ENCODE measurements around the gene CHST11. TPM values are rescaled to one million over a fixed set of nuclear protein-coding genes. Genes with fewer than 3 reads are reported as not detected.
A peak's percentile ranks its signal among the peaks of the same experiment; 100 is the strongest.

Gene CHST11
- total and polyA plus RNA-seq, 9 of the 15 experiments (the other 6 are each of a cell fraction or from before 2014, with no cell fraction given): 2.3 to 38.7 (median 15.0) TPM

GRCh38 chr12:104792570-104792969 is 335.8 kb downstream of the CHST11 start (continued):
- no peak for TF ChIP-seq RREB1 (CRISPR knock-in tag; IDR thresholded peaks at IDR 0.05)
- no peak for TF ChIP-seq ZNF780A (CRISPR knock-in tag; IDR thresholded peaks at IDR 0.05)
- TF ChIP-seq HBP1 (CRISPR knock-in tag; IDR thresholded peaks at IDR 0.05): no peak
- TF ChIP-seq E2F6 (IDR thresholded peaks at IDR 0.05; ENCODE audit: borderline replicate concordance in 1 of 2, extremely low read depth in 1 of 2, insufficient read depth in 1 of 2, insufficient read length in 1 of 2, low read depth in 1 of 2, low read length in 1 of 2, poor library complexity in 1 of 2, severe bottlenecking in 1 of 2): no peak
- no peak for TF ChIP-seq CBX5 (IDR thresholded peaks at IDR 0.05; ENCODE audit: borderline replicate concordance, low read depth)
- TF ChIP-seq ZBTB34 (CRISPR knock-in tag; IDR thresholded peaks at IDR 0.05): no peak
- no peak for TF ChIP-seq ZBTB49 (CRISPR knock-in tag; IDR thresholded peaks at IDR 0.05; ENCODE audit: borderline replicate concordance)
- TF ChIP-seq RAD21 (CRISPR knock-in tag; conservative IDR thresholded peaks at IDR 0.05 in 1 of 2, IDR thresholded peaks at IDR 0.05 in 1 of 2): 0 out of 4 replicates have a peak, but pooled peaks of 1 of the 2 experiments have one; percentile 2
